Inflammatory macrophage treated with lipopolysaccharide for 4 hours (primary cell): ENCODE results near the gene MBD5.
"Not testable (repeated sequence)": the region's sequence is repeated elsewhere in the genome, so short reads cannot be mapped to it uniquely, and the experiment has no call there.

ENCODE experiments used
- DNase-seq: peaks from one replicate; pipeline ENCODE4 v3.0.0-alpha.2; 2020

Gene MBD5

GRCh38 chr2:148021059-148021861 is at the start of gene MBD5:
Gene MBD5 (plus strand): TSS chr2:148021091.
- peak; percentile 62 for DNase-seq

- DNase-seq, result no peak
Observed at GRCh38 chr2:147976102-147976501, 44.8 kb upstream of the MBD5 start.

- DNase-seq, result no peak
Observed at GRCh38 chr2:147977679-147978078, 43.2 kb upstream of the MBD5 start.

GRCh38 chr2:147980940-147981528 is 39.9 kb upstream of the MBD5 start:
- DNase-seq, result peak; percentile 31

GRCh38 chr2:147989102-147989501 is 31.8 kb upstream of the MBD5 start:
- no peak for DNase-seq

- peak; percentile 48 for DNase-seq
Observed at GRCh38 chr2:147989809-147990403, 31.0 kb upstream of the MBD5 start.

GRCh38 chr2:147994965-147995364 is 25.9 kb upstream of the MBD5 start:
- not testable (repeated sequence) for DNase-seq

- DNase-seq, result no peak
Observed at GRCh38 chr2:147996828-147997227, 24.1 kb upstream of the MBD5 start.

- DNase-seq, result no peak
Observed at GRCh38 chr2:147998203-147998602, 22.7 kb upstream of the MBD5 start.

GRCh38 chr2:147999126-147999525 is 21.8 kb upstream of the MBD5 start:
- DNase-seq, result no peak

GRCh38 chr2:148000095-148000494 is 20.8 kb upstream of the MBD5 start:
- no peak for DNase-seq

- not testable (repeated sequence) for DNase-seq
Observed at GRCh38 chr2:148002420-148002819, 18.5 kb upstream of the MBD5 start.

GRCh38 chr2:148006249-148007007 is 14.5 kb upstream of the MBD5 start:
- no peak for DNase-seq

GRCh38 chr2:148007219-148007900 is 13.5 kb upstream of the MBD5 start:
- DNase-seq, result no peak

GRCh38 chr2:148008411-148008810 is 12.5 kb upstream of the MBD5 start:
- not testable (repeated sequence) for DNase-seq

- DNase-seq, result no peak
Observed at GRCh38 chr2:148013876-148014275, 7.0 kb upstream of the MBD5 start.

GRCh38 chr2:148014616-148015015 is 6.3 kb upstream of the MBD5 start:
- DNase-seq, result no peak

- DNase-seq, result peak; percentile 100
Observed at GRCh38 chr2:148020111-148021058, 506 bp upstream of the MBD5 start, which contains the start of gene ORC4. Gene ORC4 (minus strand): TSS chr2:148020737. CDS start chr2:147975958, 44,779 bp downstream.

- DNase-seq, result no peak
Observed at GRCh38 chr2:148021886-148022285, 995 bp downstream of the MBD5 start.

GRCh38 chr2:148022351-148022750 is 1.5 kb downstream of the MBD5 start:
- no peak for DNase-seq

GRCh38 chr2:148022882-148023281 is 2.0 kb downstream of the MBD5 start:
- DNase-seq, result no peak
